A549 (cell line): Measurements from ENCODE around the gene MTHFD2L. TPM values are rescaled to one million over a fixed set of nuclear protein-coding genes. Genes with fewer than 3 reads are reported as not detected.

Source experiments
- ATAC-seq, 2 experiments: fragments of 200-7000 bp in 1 of 2; fragments of >200 bp in 1 of 2; cut with Nextera tagmentation in 1 of 2; cut with Tn5 transposase in 1 of 2; 3 replicates each; pipeline versions ENCODE4 v1.8.0 to v1.9.1; 2018 to 2020; ENCODE audit warnings: mild to moderate bottlenecking in 1 of 2, moderate library complexity in 1 of 2
- CTCF ChIA-PET: fragments of 300-600 bp; sonication (Branson Sonifier 250); formaldehyde crosslinking; extraction: SDS; loops from one replicate; lab custom pipeline; 2021; ENCODE audit warnings: antibody characterized with exemption, inconsistent platforms; lab: Yijun Ruan, JAX
- POLR2A ChIA-PET: fragments of 350-600 bp; formaldehyde crosslinking; extraction: SDS; loops from one replicate; lab custom pipeline; 2021; ENCODE audit warnings: antibody characterized with exemption, inconsistent platforms; lab: Yijun Ruan, JAX
- DNase-seq, 2 experiments: peaks; one replicate each; pipeline versions ENCODE4 v3.0.0 to v3.0.0-alpha.2; 2011 to 2016; ENCODE audit warnings: low read depth in 1 of 2, low spot score in 1 of 2
- FAIRE-seq: peaks from 2 replicates; lab custom pipeline; 2011; peaks lifted over from hg19 to GRCh38; lab: Jason Lieb, UNC
- H3K27ac ChIP-seq, 2 experiments: fragments of >200 bp; sonication (Bioruptor Twin); formaldehyde crosslinking; 3 replicates each; pipeline ENCODE4 v1.5.1; 2016 to 2017
- H3K4me1 ChIP-seq: fragments of >200 bp; sonication (Bioruptor Twin); formaldehyde crosslinking; 3 replicates; pipeline ENCODE4 v1.6.1; 2016
- H3K4me2 ChIP-seq: fragments of >200 bp; sonication (Bioruptor Twin); formaldehyde crosslinking; 3 replicates; pipeline ENCODE4 v1.6.1; 2016
- H3K4me3 ChIP-seq: fragments of >200 bp; sonication (Bioruptor Twin); formaldehyde crosslinking; 3 replicates; pipeline ENCODE4 v1.5.1; 2016
- H3K9me3 ChIP-seq: fragments of >200 bp; sonication (Bioruptor Twin); formaldehyde crosslinking; 3 replicates; pipeline ENCODE4 v1.6.1; 2016
- ATOH8 ChIP-seq: fragments of 250-450 bp; sonication (Bioruptor Pico); IDR thresholded peaks from 2 replicates; pipeline ENCODE4 v1.5.0; 2020; ENCODE audit warnings: low read depth, mild to moderate bottlenecking, moderate library complexity
- CBX8 ChIP-seq: fragments of 200-600 bp; sonication (generic); IDR thresholded peaks from 2 replicates; pipeline ENCODE4 v1.6.1; 2016
- CEBPB ChIP-seq, 2 experiments: fragments of >200 bp in 1 of 2; sonication (Bioruptor Twin) in 1 of 2; formaldehyde crosslinking in 1 of 2; IDR thresholded peaks; 2 replicates each; pipeline ENCODE4 v1.6.1; 2012 to 2016
- CTCF ChIP-seq: fragments of >200 bp; sonication (Bioruptor Twin); formaldehyde crosslinking; IDR thresholded peaks from 3 replicates; pipeline ENCODE4 v1.5.1; 2016
- EHF ChIP-seq: fragments of 250-450 bp; sonication (Bioruptor Pico); IDR thresholded peaks from 2 replicates; pipeline ENCODE4 v1.5.0; 2020; ENCODE audit warnings: mild to moderate bottlenecking
- EHMT2 ChIP-seq: fragments of 200-600 bp; sonication (generic); IDR thresholded peaks from 2 replicates; pipeline ENCODE4 v1.6.1; 2016; ENCODE audit warnings: antibody characterized with exemption, low read depth, mild to moderate bottlenecking, moderate library complexity
- FOXS1 ChIP-seq: fragments of 250-450 bp; sonication (Bioruptor Pico); IDR thresholded peaks from 2 replicates; pipeline ENCODE4 v1.5.0; 2020; ENCODE audit warnings: mild to moderate bottlenecking, moderate library complexity
- GATA3 ChIP-seq: IDR thresholded peaks from 2 replicates; pipeline ENCODE4 v1.6.1; 2012; ENCODE audit warnings: borderline replicate concordance
- HMGXB4 ChIP-seq: fragments of 250-450 bp; sonication (Bioruptor Pico); IDR thresholded peaks from 2 replicates; pipeline ENCODE4 v1.5.0; 2021; ENCODE audit warnings: mild to moderate bottlenecking, moderate library complexity, borderline replicate concordance
- KDM1A ChIP-seq: fragments of 200-600 bp; sonication (generic); IDR thresholded peaks from 2 replicates; pipeline ENCODE4 v1.6.1; 2016; ENCODE audit warnings: low read depth, mild to moderate bottlenecking
- KDM5A ChIP-seq: fragments of 200-600 bp; sonication (generic); IDR thresholded peaks from 2 replicates; pipeline ENCODE4 v1.6.1; 2016; ENCODE audit warnings: antibody characterized with exemption, mild to moderate bottlenecking
- MAFK ChIP-seq: fragments of 450-650 bp; IDR thresholded peaks from 2 replicates; pipeline ENCODE4 v1.6.1; 2014; ENCODE audit not compliant: partially characterized antibody
- MAX ChIP-seq: IDR thresholded peaks from 2 replicates; pipeline ENCODE4 v1.6.1; 2012
- MAZ ChIP-seq: fragments of 150-350 bp; IDR thresholded peaks from 2 replicates; pipeline ENCODE4 v1.6.1; 2014; ENCODE audit warnings: antibody characterized with exemption, low read depth, low read length, borderline replicate concordance
- NFE2L2 ChIP-seq: fragments of 150-350 bp; conservative IDR thresholded peaks from 2 replicates; pipeline ENCODE4 v1.6.1; 2014; ENCODE audit warnings: low read length
- NPAS2 ChIP-seq: fragments of 250-450 bp; sonication (Bioruptor Pico); IDR thresholded peaks from 2 replicates; pipeline ENCODE4 v1.8.0; 2022; ENCODE audit warnings: mild to moderate bottlenecking, moderate library complexity, borderline replicate concordance
- PHF8 ChIP-seq: fragments of 200-600 bp; sonication (generic); IDR thresholded peaks from 2 replicates; pipeline ENCODE4 v1.6.1; 2016; ENCODE audit warnings: low read depth, mild to moderate bottlenecking, antibody characterized with exemption, moderate library complexity, borderline replicate concordance
- POLR2A ChIP-seq: IDR thresholded peaks from 2 replicates; pipeline ENCODE4 v1.6.1; 2012; ENCODE audit warnings: mild to moderate bottlenecking, low read length
- RCOR1 ChIP-seq: fragments of 150-350 bp; IDR thresholded peaks from 2 replicates; pipeline ENCODE4 v1.6.1; 2014; ENCODE audit warnings: antibody characterized with exemption, low read length, low read depth
- REST ChIP-seq: fragments of 200-600 bp; sonication (generic); IDR thresholded peaks from 2 replicates; pipeline ENCODE4 v1.6.1; 2016; ENCODE audit warnings: antibody characterized with exemption, mild to moderate bottlenecking, moderate library complexity
- RFX5 ChIP-seq: fragments of 450-650 bp; IDR thresholded peaks from 2 replicates; pipeline ENCODE4 v1.7.1; 2014; ENCODE audit warnings: antibody characterized with exemption, mild to moderate bottlenecking, moderate library complexity
- TFCP2L1 ChIP-seq: fragments of 250-450 bp; sonication (Bioruptor Pico); IDR thresholded peaks from 2 replicates; pipeline ENCODE4 v1.5.0; 2021; ENCODE audit warnings: mild to moderate bottlenecking
- ZNF302 ChIP-seq: fragments of 250-450 bp; sonication (Bioruptor Pico); IDR thresholded peaks from 2 replicates; pipeline ENCODE4 v1.9.0; 2021; ENCODE audit warnings: inconsistent platforms, mild to moderate bottlenecking, moderate library complexity
- ZSCAN20 ChIP-seq: fragments of 250-450 bp; sonication (Bioruptor Pico); IDR thresholded peaks from 2 replicates; pipeline ENCODE4 v1.8.0; 2022; ENCODE audit warnings: mild to moderate bottlenecking, moderate library complexity
- WGBS: methylation state at CpG from one replicate; pipeline ENCODE4 v1.1.6; 2017; ENCODE audit errors: missing lambda C conversion rate; 5-methylcytosine and 5-hydroxymethylcytosine counted together
- polyA plus RNA-seq, 4 experiments: library from polyadenylated mRNA; depleted of rRNA in 3 of 4; stranded (reverse); fragments of >200 nt; fragmentation: RNase III in 1 of 4; extraction: RNeasy Plus Mini Kit Qiagen cat#74134 plus additional on column Dnase treatment in 1 of 4; gene quantifications; 2 replicates in 3 of 4; 3 replicates in 1 of 4; pipeline ENCODE4 v1.2.3, GENCODE V29; 2011 to 2017

The MTHFD2L gene
- polyA plus RNA-seq, 2 of the 4 experiments (the other 2 are of a cell fraction), result 8.5 to 19.3 TPM

GRCh38 chr4:74304095-74304625 lies 146.2 kb downstream of the MTHFD2L start:
- CTCF ChIA-PET, result interaction anchor here (1.5 kb wide), 1 partner anchor 372 kb away, joined by 3 read pairs; no protein-coding TSS in a partner anchor
- H3K9me3 ChIP-seq, result no peaks in the 10 kb centered on the region
- H3K4me3 ChIP-seq, result no peak overlapping the region
- TF ChIP-seq RFX5, result no peak
- peak; percentile 8 for TF ChIP-seq MAFK
- no peak for TF ChIP-seq NPAS2
- TF ChIP-seq ATOH8 (CRISPR knock-in tag), result no peak
- no peak for TF ChIP-seq HMGXB4 (CRISPR knock-in tag)
- no peak for TF ChIP-seq MAX
- no peak for TF ChIP-seq CBX8
- TF ChIP-seq, all 56 proteins: peak for 1
- Histone ChIP-seq H3K4me1 (no peaks in the 10 kb centered on the region), H3K27ac (no peak overlapping the region), H3K4me2 (no peak overlapping the region)
- WGBS, result 92% methylated on average over 4 of the region's 4 CpGs
- FAIRE-seq (no peak), ATAC-seq (no peak), DNase-seq (no peak)
- POLR2A ChIA-PET, result no interaction called here

GRCh38 chr4:74305000-74305399 lies 147.1 kb downstream of the MTHFD2L start:
- POLR2A ChIA-PET, result no interaction called here
- CTCF ChIA-PET, result interaction anchor here (1.0 to 1.7 kb wide), 3 partner anchors 15 to 116 kb away, joined by 3 to 5 read pairs (median 4); no protein-coding TSS in a partner anchor

More at GRCh38 chr4:74305000-74305399, 147.1 kb downstream of the MTHFD2L start:
- DNase-seq (no peak), FAIRE-seq (no peak), ATAC-seq (no peak)
- Histone ChIP-seq H3K4me1 (no peaks in the 10 kb centered on the region), H3K4me2 (no peak overlapping the region), H3K4me3 (no peak overlapping the region), H3K9me3 (no peaks in the 10 kb centered on the region), H3K27ac (no peak overlapping the region)
- WGBS, result 80% methylated on average over 1 of the region's 1 CpG
- TF ChIP-seq ZSCAN20 (CRISPR knock-in tag) (no peak), GATA3 (no peak), TFCP2L1 (CRISPR knock-in tag) (no peak), HMGXB4 (CRISPR knock-in tag) (no peak), CTCF (no peak), KDM1A (no peak), KDM5A (no peak), PHF8 (no peak), POLR2A (no peak), CEBPB (IDR thresholded peaks at IDR 0.05) (no peak), RCOR1 (no peak), REST (no peak), EHMT2 (no peak), FOXS1 (CRISPR knock-in tag) (no peak), EHF (CRISPR knock-in tag) (no peak), NFE2L2 (no peak), ZNF302 (no peak), MAZ (no peak)
